ENCODE measurements around the gene ZFP3.
"Not testable (repeated sequence)": the region's sequence is repeated elsewhere in the genome, so short reads cannot be mapped to it uniquely, and the experiment has no call there.

Gene ZFP3

GRCh38 chr17:5135726-5136579 lies 57.7 kb downstream of the ZFP3 start:
- no peak overlapping the region for H3K4me3 ChIP-seq (ENCODE audit: low read depth, low read length)
- TF ChIP-seq CTCF (IDR thresholded peaks at IDR 0.05; ENCODE audit: low read depth, low read length, missing control alignments): no peak
- DNase-seq (ENCODE audit: low read depth): no peak

DNA sequence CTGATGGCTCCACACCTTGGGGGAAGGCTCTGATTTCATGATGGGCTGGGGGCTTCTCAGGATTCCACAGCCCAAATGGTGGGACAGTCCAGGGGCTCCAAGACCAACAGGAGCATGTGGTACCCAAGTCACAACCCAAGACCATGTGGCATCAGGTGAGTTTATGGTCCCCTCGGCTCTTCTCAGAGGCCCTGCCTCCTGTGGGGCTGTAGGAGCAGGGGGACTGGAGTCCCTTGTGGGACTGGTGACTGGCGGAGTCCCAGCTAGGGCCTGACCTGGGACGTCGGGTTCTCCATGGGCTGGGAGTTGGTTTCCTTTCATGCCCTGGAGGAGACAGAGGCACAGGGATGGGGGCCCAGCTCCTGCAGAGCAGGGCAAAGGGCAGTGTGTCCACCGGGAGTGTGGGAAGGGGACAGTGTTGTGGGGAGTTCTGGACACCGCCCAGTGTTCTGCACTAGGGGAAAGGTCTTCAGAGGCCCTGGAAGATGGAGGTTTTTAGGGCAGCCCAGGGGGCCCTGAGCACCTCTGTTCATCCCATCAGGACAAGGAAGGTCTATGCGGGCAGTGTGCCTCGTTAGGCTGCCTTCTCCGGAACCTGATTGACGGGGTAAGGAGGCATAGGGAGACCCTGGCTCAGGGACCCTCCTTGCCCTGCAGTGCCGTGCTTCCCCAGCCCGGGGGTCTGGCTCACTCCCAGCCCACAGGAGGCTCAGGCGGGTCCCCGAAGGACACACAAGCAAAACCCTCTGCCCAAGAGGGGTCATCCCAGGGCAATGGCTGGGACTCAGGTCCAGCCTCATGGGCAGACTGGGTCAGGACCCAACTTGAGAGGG lies 58.5 kb downstream of the ZFP3 start:
- not testable (repeated sequence) for DNase-seq (ENCODE audit: low read depth); H3K4me3 ChIP-seq (ENCODE audit: low read depth, low read length)

GRCh38 chr17:5137511-5138197 lies 59.4 kb downstream of the ZFP3 start:
- H3K4me3 ChIP-seq (ENCODE audit: low read depth, low read length); DNase-seq (ENCODE audit: low read depth): not testable (repeated sequence)

- H3K4me3 ChIP-seq (ENCODE audit: low read depth, low read length); DNase-seq (ENCODE audit: low read depth): not testable (repeated sequence)
Observed at GRCh38 chr17:5138198-5138544, 59.9 kb downstream of the ZFP3 start.

DNA sequence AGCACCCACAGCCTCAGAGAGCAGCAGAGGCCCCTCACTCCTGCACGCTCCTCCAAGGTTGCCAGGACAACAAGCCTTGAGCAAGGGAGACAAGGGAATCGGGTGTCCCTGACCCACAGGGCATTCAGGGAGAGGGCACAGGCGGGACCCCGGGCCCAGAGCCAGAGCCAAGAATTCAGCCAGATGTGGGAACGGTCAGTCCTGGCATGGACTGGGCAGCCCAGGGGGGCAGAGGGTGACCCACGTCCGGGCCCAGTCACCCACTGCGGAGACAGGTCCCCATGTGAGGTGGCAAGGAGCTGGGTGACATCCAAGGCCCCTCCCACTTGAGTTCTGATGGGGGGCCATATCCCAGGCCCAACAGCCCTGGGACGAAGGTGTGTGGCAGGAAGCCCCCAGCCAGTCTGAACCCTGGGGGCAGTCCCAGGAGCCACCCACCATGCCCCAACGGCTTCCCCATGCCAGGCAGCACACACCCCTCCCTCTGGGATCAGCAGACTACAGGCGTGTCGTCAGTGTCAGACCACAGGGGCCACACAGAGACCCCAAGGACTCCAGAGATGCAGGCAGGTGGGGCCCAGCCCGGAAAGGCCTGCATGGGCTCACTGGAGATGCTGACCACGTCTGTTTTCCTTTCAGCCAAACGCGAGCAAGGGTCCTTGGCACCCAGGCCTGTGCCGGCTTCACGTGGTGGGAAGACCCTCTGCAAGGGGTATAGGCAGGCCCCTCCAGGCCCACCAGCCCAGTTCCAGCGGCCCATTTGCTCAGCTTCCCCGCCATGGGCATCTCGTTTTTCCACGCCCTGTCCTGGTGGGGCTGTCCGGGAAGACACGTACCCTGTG lies 60.6 kb downstream of the ZFP3 start:
- no peak for TF ChIP-seq CTCF (IDR thresholded peaks at IDR 0.05; ENCODE audit: low read depth, low read length, missing control alignments)
- no peak for DNase-seq (ENCODE audit: low read depth)
- H3K4me3 ChIP-seq (ENCODE audit: low read depth, low read length): no peak overlapping the region

DNA sequence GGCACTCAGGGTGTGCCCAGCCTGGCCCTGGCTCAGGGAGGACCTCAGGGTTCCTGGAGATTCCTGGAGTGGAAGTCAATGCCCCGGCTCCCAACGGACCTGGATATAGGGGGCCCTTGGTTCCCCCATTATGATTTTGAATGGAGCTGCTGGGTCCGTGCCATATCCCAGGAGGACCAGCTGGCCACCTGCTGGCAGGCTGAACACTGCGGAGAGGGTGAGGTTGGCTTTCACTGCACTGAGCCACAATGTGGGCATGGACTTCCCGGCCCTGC lies 61.1 kb downstream of the ZFP3 start:
- TF ChIP-seq CTCF (IDR thresholded peaks at IDR 0.05; ENCODE audit: low read depth, low read length, missing control alignments): no peak
- H3K4me3 ChIP-seq (ENCODE audit: low read depth, low read length): no peak overlapping the region
- no peak for DNase-seq (ENCODE audit: low read depth)

DNA sequence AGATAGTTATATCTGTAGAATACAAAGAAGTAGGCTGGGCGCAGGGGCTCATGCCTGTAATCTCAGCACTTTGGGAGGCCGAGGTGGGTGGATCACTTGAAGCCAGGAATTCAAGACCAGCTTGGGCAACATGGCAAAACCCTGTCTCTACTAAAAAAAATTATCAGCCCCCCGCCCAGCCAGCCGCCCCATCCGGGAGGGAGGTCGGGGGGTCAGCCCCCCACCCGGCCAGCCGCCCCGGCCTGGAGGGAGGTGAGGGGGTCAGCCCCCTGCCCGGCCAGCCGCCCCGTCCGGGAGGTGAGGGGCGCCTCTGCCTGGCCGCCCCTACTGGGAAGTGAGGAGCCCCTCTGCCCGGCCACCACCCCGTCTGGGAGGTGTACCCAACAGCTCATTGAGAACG lies 64.6 kb downstream of the ZFP3 start:
- H3K4me3 ChIP-seq (ENCODE audit: low read depth, low read length); DNase-seq (ENCODE audit: low read depth): not testable (repeated sequence)

Data from GM12864 (cell line).